Endothelial cell of umbilical vein (primary cell): ENCODE measurements around the gene RNF146. TPM values are rescaled to one million over a fixed set of nuclear protein-coding genes. Genes with fewer than 3 reads are reported as not detected.

ENCODE experiments used
- BruUV-seq: library from RNA; stranded (reverse); fragments of 400-500 nt; replicated peaks from 2 replicates; lab custom pipeline; 2021; lab: Mats Ljungman, UMichigan
- CTCF ChIA-PET: fragments of 300-600, 350-600 bp; sonication (Branson Sonifier 250); formaldehyde crosslinking; loops from one replicate; lab custom pipeline; 2021; ENCODE audit warnings: antibody characterized with exemption, inconsistent platforms; lab: Charles Lee
- POLR2A ChIA-PET: fragments of 300-600, 350-600 bp; sonication (Branson Sonifier 250); formaldehyde crosslinking; loops from one replicate; lab custom pipeline; 2021; ENCODE audit warnings: antibody characterized with exemption, inconsistent platforms; lab: Charles Lee
- DNase-seq: peaks from one replicate; pipeline ENCODE4 v3.0.0-alpha.2; 2011; ENCODE audit warnings: low read depth, low spot score
- FAIRE-seq: peaks from 2 replicates; lab custom pipeline; 2011; peaks lifted over from hg19 to GRCh38; lab: Jason Lieb, UNC
- H2AFZ ChIP-seq: 2 replicates; pipeline ENCODE4 v1.6.0; 2012; ENCODE audit warnings: low read depth, low read length, control low read depth, inconsistent platforms
- H3K27ac ChIP-seq: 2 replicates; pipeline ENCODE4 v1.5.1; 2011; ENCODE audit warnings: low read depth, mild to moderate bottlenecking, control low read depth, low read length, moderate library complexity; ENCODE audit not compliant: insufficient read depth
- H3K27me3 ChIP-seq, 2 experiments: 2 replicates each; pipeline versions ENCODE4 v1.6.0 to v1.6.1; 2011; ENCODE audit warnings: low read length in 2 of 2, mixed read lengths in 1 of 2; ENCODE audit not compliant: control insufficient read depth in 2 of 2, insufficient read depth in 2 of 2
- H3K36me3 ChIP-seq, 2 experiments: 2 replicates in 1 of 2; 3 replicates in 1 of 2; pipeline ENCODE4 v1.5.1; 2011; ENCODE audit warnings: low read length in 2 of 2, mild to moderate bottlenecking in 1 of 2, moderate library complexity in 1 of 2; ENCODE audit not compliant: control insufficient read depth in 2 of 2, insufficient read depth in 2 of 2; ENCODE audit errors: extremely low read depth in 1 of 2
- H3K4me1 ChIP-seq: 3 replicates; pipeline ENCODE4 v1.5.1; 2011; ENCODE audit warnings: mild to moderate bottlenecking, low read length; ENCODE audit not compliant: control insufficient read depth, insufficient read depth; ENCODE audit errors: extremely low read depth
- H3K4me2 ChIP-seq: 2 replicates; pipeline ENCODE4 v1.6.1; 2011; ENCODE audit warnings: low read length, control low read depth, mixed read lengths; ENCODE audit not compliant: insufficient read depth
- H3K4me3 ChIP-seq, 3 experiments: fragments of 200-600 bp in 1 of 3; sonication (generic), shearing (Covaris generic) in 1 of 3; replicated peaks in 1 of 3; 2 replicates each; pipeline ENCODE4 v1.5.1; 2011 to 2016; ENCODE audit warnings: control low read depth in 3 of 3, low read length in 3 of 3, mild to moderate bottlenecking in 2 of 3, inconsistent platforms in 1 of 3, low read depth in 1 of 3, moderate library complexity in 1 of 3; ENCODE audit not compliant: insufficient read depth in 1 of 3
- H3K79me2 ChIP-seq: 2 replicates; pipeline ENCODE4 v1.6.0; 2012; ENCODE audit warnings: low read length, inconsistent platforms; ENCODE audit not compliant: control insufficient read depth, insufficient read depth
- H3K9ac ChIP-seq: replicated peaks from 2 replicates; pipeline ENCODE3; 2011; ENCODE audit warnings: low read length, control low read depth; ENCODE audit not compliant: insufficient read depth; ENCODE audit errors: extremely low read depth
- H3K9me1 ChIP-seq: replicated peaks from 3 replicates; pipeline ENCODE4 v1.6.0; 2011; ENCODE audit warnings: mild to moderate bottlenecking, low read length; ENCODE audit not compliant: control insufficient read depth, insufficient read depth; ENCODE audit errors: extremely low read depth
- H3K9me3 ChIP-seq: replicated peaks from 2 replicates; pipeline ENCODE4 v1.5.1; 2012; ENCODE audit warnings: low read length, inconsistent platforms; ENCODE audit not compliant: control insufficient read depth, insufficient read depth
- H4K20me1 ChIP-seq: replicated peaks from 2 replicates; pipeline ENCODE3; 2011; ENCODE audit warnings: mild to moderate bottlenecking, low read length; ENCODE audit not compliant: control insufficient read depth, insufficient read depth; ENCODE audit errors: extremely low read depth
- CTCF ChIP-seq, 2 donors: IDR thresholded peaks; 1 replicate in 1 of 2; 2 replicates in 1 of 2; pipeline ENCODE4 v1.5.1; 2011; ENCODE audit warnings: low read length in 2 of 2, mild to moderate bottlenecking in 2 of 2, moderate library complexity in 2 of 2, control low read depth in 1 of 2, inconsistent platforms in 1 of 2, low read depth in 1 of 2; ENCODE audit not compliant: insufficient read depth in 1 of 2; ENCODE audit errors: extremely low read depth in 1 of 2
- EZH2 ChIP-seq: IDR thresholded peaks from 2 replicates; pipeline ENCODE4 v1.6.1; 2012; ENCODE audit warnings: borderline replicate concordance, low read depth, mild to moderate bottlenecking, moderate library complexity, low read length, inconsistent platforms; ENCODE audit not compliant: severe bottlenecking
- FOS ChIP-seq: IDR thresholded peaks from 2 replicates; pipeline ENCODE4 v1.6.1; 2011; ENCODE audit warnings: mild to moderate bottlenecking, low read length, moderate library complexity, borderline replicate concordance; ENCODE audit not compliant: insufficient read depth
- GATA2 ChIP-seq: IDR thresholded peaks from 2 replicates; pipeline ENCODE4 v1.7.0; 2011; ENCODE audit warnings: low read depth, mild to moderate bottlenecking, moderate library complexity, mixed read lengths, low read length; ENCODE audit not compliant: insufficient read length, insufficient read depth
- JUN ChIP-seq: IDR thresholded peaks from 2 replicates; pipeline ENCODE4 v1.6.1; 2011; ENCODE audit warnings: borderline replicate concordance, low read depth; ENCODE audit not compliant: insufficient read length, insufficient read depth
- MAX ChIP-seq: IDR thresholded peaks from 2 replicates; pipeline ENCODE4 v1.6.1; 2011; ENCODE audit not compliant: insufficient read depth, insufficient read length
- MYC ChIP-seq: IDR thresholded peaks from one replicate; pipeline ENCODE4 v1.6.1; 2011; ENCODE audit warnings: mild to moderate bottlenecking, low read depth, low read length
- POLR2A ChIP-seq: IDR thresholded peaks from 2 replicates; pipeline ENCODE4 v1.6.1; 2012; ENCODE audit warnings: low read depth, mild to moderate bottlenecking, control low read depth, low read length
- POLR2AphosphoS5 ChIP-seq: IDR thresholded peaks from 2 replicates; pipeline ENCODE4 v1.6.1; 2012; ENCODE audit warnings: low read depth, mild to moderate bottlenecking, control low read depth, low read length, moderate library complexity; ENCODE audit not compliant: insufficient read depth
- dilution Hi-C: fragments of 300-500 bp; cut with MboI; formaldehyde crosslinking; loops from one replicate; pipeline ENCODE4 v1.15.0; 2019; ENCODE audit warnings: low sequenced_read_pairs; ENCODE audit not compliant: extremely low pct_ligation_motif_present
- intact Hi-C: fragments of 100-400 bp; cut with micrococcal nuclease; formaldehyde crosslinking; loops from one replicate; pipeline ENCODE4 v1.10.0; 2022
- polyA plus RNA-seq, 4 experiments: library from polyadenylated mRNA; depleted of rRNA in 3 of 4; stranded (reverse) in 3 of 4; unstranded in 1 of 4; fragments of >200 nt; gene quantifications; 2 replicates each; pipeline versions ENCODE4 v1.2.1 to v1.2.3, GENCODE V29; 2011 to 2012; ENCODE audit warnings: missing spikeins in 1 of 4
- total RNA-seq: library from RNA; stranded (reverse); gene quantifications from 2 replicates; pipeline ENCODE4 v1.2.3, GENCODE V29; 2021

The RNF146 gene
- total and polyA plus RNA-seq, 2 donors (not counting 3 experiments of a cell fraction or from before 2014, with no cell fraction given) = 37.5 to 48.1 TPM

DNA sequence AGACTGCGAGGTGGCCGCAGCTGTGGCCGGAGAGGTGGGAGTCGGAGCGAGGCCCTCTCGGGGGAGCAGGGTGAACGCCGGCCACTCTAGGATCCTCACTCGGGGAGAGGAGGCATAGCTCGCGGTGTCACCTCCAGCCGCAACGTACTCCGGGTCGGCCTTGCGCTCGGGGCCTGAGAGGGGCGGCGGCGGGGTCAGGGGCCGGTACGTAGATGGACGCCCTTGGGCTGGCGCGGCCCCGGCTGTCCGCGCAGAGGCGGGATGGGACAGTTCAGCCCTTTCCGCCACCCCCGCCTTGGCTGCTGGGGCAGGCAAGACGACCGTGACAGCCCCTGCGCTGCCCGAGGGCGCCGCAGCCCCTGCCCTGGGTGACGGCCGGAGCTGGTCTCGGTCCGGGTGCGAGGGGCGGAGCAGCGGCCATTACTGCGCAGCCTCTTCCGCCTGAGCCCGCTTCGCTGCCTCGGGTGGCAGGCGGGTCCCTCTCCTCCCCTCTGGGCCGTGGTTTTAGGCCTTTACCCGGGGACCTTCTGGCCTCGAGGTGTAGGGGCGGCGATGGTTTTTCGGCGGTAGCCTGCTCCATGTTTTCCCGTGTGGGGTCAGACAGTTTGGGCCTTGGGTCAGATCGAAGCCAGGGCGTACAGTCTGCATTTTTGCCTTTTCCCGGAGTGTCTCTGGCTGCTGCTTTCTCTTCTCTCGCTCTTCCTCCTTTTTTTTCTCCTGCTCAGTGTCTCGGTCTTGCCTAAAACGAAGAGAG is 405 bp downstream of the RNF146 start:
- peak overlapping the region; percentile 83 for H3K9ac ChIP-seq
- H3K36me3 ChIP-seq = no peaks in the 10 kb centered on the region
- no TSS peak for BruUV-seq
- H3K4me3 ChIP-seq = peak overlapping the region; percentile 92 to 99 (median 98)
- peaks cover 49% of the 10 kb centered on the region for H3K79me2 ChIP-seq
- no peaks in the 10 kb centered on the region for H3K9me1 ChIP-seq
- dilution Hi-C loops = no loop called here
- TF ChIP-seq MYC (no peak), POLR2AphosphoS5 (peak; percentile 97), POLR2A (peak; percentile 93)
- H3K4me2 ChIP-seq = peak overlapping the region; percentile 94
- H3K4me1 ChIP-seq = peaks cover 20% of the 10 kb centered on the region
- H4K20me1 ChIP-seq = peaks cover 12% of the 10 kb centered on the region
- intact Hi-C loops = loop anchor here (1.0 to 5.0 kb wide), 9 partner anchors 34 to 1270 kb away; partner anchors contain the start of gene ECHDC1
- POLR2A ChIA-PET = interaction anchor here (0.6 to 1.8 kb wide), 9 partner anchors 23 to 334 kb away, joined by 3 to 14 read pairs (median 3); no protein-coding TSS in a partner anchor
- FAIRE-seq (no peak), DNase-seq (peak; percentile 79)
- CTCF ChIA-PET = interaction anchor here (0.6 to 3.0 kb wide), 47 partner anchors 8 to 1476 kb away, joined by 3 to 115 read pairs (median 6); partner anchors contain the start of genes ECHDC1, NCOA7, RSPO3 and TRMT11
- H2AFZ ChIP-seq = peak overlapping the region; percentile 100
- no peaks in the 10 kb centered on the region for H3K27me3 ChIP-seq
- H3K27ac ChIP-seq = peak overlapping the region; percentile 74
- no peaks in the 10 kb centered on the region for H3K9me3 ChIP-seq

DNA sequence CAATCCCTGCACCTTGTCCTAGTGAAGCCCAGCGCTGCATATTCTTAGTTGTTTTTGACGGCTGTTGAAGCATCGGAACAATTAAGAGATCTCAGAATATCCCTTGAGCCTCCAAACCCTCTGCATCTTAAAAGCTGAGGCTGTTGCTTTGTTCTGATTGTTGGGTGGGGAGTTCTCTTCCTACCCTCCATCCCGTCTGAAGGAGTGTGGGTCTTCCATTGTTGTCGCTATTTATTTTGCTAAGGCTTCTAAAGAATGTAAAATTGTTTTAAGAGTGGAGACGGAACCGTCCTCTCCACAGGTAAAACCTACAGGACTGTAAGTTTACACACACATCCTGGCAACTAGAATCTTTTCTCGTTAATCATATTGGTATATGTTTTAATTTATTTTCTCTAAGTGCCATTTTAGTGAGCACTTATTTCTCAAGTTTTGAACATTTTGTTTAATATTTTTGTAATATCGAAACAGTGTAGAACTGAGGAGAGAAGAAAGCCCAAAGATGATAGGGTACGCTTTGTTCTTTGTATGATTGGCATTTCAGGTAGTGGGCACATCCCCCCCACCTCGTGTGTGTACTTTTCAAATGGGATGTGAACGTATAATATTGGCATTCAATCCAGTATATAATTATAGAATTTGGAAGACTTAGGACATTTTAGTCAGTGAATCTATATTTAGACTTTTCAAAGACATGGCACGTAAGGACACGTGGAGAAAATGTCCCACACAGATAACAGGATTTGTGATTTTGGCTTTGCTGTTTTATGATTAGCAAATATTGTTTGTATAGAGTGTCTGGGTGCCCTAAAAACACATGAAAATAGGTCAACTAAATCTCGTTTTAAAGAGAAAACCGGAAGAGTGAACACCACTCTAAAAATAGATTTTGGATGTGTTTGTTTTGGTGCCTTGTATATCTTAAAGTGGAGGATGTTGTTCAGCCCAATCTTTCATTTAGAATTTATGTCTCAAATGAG is 1.3 kb downstream of the RNF146 start:
- CTCF ChIA-PET = interaction anchor here (1.0 to 3.0 kb wide), 6 partner anchors 67 to 1235 kb away, joined by 3 to 115 read pairs (median 14); no protein-coding TSS in a partner anchor
- DNase-seq (peak; percentile 58), FAIRE-seq (no peak)
- dilution Hi-C loops = no loop called here
- Histone ChIP-seq H3K4me2 (peak overlapping the region; percentile 94), H3K79me2 (peaks cover 58% of the 10 kb centered on the region), H2AFZ (peak overlapping the region; percentile 100), H4K20me1 (peaks cover 17% of the 10 kb centered on the region), H3K4me1 (peaks cover 20% of the 10 kb centered on the region), H3K9me3 (no peaks in the 10 kb centered on the region), H3K9ac (peak overlapping the region; percentile 83), H3K4me3 (peak overlapping the region; percentile 92 to 99 (median 98)), H3K27me3 (no peaks in the 10 kb centered on the region), H3K27ac (peak overlapping the region; percentile 74), H3K9me1 (no peaks in the 10 kb centered on the region), H3K36me3 (no peaks in the 10 kb centered on the region)
- intact Hi-C loops = loop anchor here (2.0 to 5.0 kb wide), 7 partner anchors 33 to 1271 kb away; partner anchors contain the start of gene ECHDC1
- BruUV-seq = TSS peak; percentile 27
- TF ChIP-seq JUN (no peak), POLR2AphosphoS5 (no peak), POLR2A (no peak), EZH2 (no peak), FOS (no peak), MYC (no peak), GATA2 (no peak), CTCF (IDR thresholded peaks at IDR 0.05; ENCODE audit: extremely low read depth in 1 of 2, insufficient read depth in 1 of 2, low read depth in 1 of 2, low read length in 2 of 2) (no peak), MAX (no peak)
- POLR2A ChIA-PET = interaction anchor here (1.8 kb wide), 1 partner anchor 57 kb away, joined by 14 read pairs; no protein-coding TSS in a partner anchor
